IPS-18a (cell line): ENCODE results near the gene IFITM2.
"Not testable (repeated sequence)": the region's sequence is repeated elsewhere in the genome, so short reads cannot be mapped to it uniquely, and the experiment has no call there.

Source experiments
- H3K27ac ChIP-seq: one replicate; pipeline ENCODE4 v1.5.1; 2013; ENCODE audit warnings: low read length
- H3K27me3 ChIP-seq: one replicate; pipeline ENCODE4 v1.6.1; 2013; ENCODE audit warnings: mild to moderate bottlenecking, low read length; ENCODE audit not compliant: control insufficient read depth, insufficient read depth
- H3K36me3 ChIP-seq: one replicate; pipeline ENCODE4 v1.6.1; 2013; ENCODE audit warnings: low read depth, low read length; ENCODE audit not compliant: control insufficient read depth
- H3K4me1 ChIP-seq: one replicate; pipeline ENCODE4 v1.6.1; 2013; ENCODE audit warnings: low read depth, low read length; ENCODE audit not compliant: control insufficient read depth
- H3K4me3 ChIP-seq: one replicate; pipeline ENCODE4 v1.5.1; 2013; ENCODE audit warnings: low read length
- H3K9ac ChIP-seq: one replicate; pipeline ENCODE4 v1.6.1; 2013; ENCODE audit warnings: mild to moderate bottlenecking, low read length, moderate library complexity
- H3K9me3 ChIP-seq: one replicate; pipeline ENCODE4 v1.6.1; 2013; ENCODE audit warnings: low read depth, low read length; ENCODE audit not compliant: control insufficient read depth

IFITM2 gene

DNA sequence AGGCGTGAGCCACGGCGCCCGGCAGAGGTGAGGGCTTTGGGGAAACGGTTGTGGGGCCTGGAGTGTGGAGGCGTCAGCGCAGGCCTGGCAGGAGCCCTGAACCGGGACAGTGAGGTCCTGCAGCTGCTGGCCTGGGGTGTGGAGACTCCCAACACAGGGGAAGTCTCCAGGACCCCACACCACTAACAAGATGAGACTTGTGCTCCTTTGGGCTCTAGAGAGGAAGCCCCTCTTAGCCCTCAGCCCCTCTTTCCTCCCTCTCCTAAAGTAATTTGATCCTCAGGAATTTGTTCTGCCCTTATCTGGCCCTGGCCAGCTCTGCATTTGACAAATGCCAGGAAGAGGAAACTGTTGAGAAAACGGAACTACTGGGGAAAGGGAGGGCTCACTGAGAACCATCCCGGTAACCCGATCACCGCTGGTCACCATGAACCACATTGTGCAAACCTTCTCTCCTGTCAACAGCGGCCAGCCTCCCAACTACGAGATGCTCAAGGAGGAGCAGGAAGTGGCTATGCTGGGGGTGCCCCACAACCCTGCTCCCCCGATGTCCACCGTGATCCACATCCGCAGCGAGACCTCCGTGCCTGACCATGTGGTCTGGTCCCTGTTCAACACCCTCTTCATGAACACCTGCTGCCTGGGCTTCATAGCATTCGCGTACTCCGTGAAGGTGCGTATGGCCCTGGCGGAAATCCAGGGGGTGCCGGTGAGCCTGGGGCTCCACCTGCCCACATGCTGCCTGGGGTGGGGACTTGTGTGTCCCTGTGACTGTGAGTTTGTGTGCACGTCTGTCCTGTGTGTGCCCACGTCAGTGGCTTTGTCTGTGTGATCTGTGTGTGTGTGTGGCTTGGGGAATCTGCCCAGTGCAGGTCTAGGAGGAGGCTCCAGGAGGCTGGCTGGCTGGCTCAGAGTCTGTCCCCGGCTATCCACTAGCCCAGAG, at the start of gene IFITM2:
Gene IFITM2 (plus strand): TSS at position 51 of the 943 bp plus-strand sequence. CDS start 377 bp downstream, at position 428.
- not testable (repeated sequence) for H3K9me3 ChIP-seq, H3K36me3 ChIP-seq, H3K27me3 ChIP-seq, H3K27ac ChIP-seq
- peak within 1 kb of the TSS; percentile 37 for H3K9ac ChIP-seq
- H3K4me1 ChIP-seq = peaks cover 38% of the 10 kb centered on the region
- H3K4me3 ChIP-seq = peak within 1 kb of the TSS; percentile 70

DNA sequence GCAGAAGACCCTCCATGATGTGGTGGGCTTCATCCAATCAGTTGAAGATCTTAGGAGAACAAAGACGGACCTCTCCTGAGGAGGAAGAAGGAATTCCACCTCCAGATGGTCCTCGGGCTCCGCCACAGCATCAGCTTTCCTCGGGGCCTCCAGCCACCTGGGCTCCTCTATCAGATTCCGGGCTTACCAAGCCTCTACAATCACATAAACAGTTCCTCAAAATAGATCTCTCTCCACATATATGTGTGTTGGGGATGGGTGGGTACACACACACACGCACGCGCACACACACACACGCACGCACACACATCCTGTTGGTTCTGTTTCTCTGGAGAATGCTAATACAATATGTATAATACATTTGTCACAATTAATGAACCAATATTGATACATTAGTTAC, 48.2 kb upstream of the IFITM2 start:
- H3K9ac ChIP-seq = no peak overlapping the region
- no peaks in the 10 kb centered on the region for H3K27me3 ChIP-seq
- no peaks in the 10 kb centered on the region for H3K9me3 ChIP-seq
- no peak overlapping the region for H3K27ac ChIP-seq
- no peaks in the 10 kb centered on the region for H3K4me1 ChIP-seq
- H3K4me3 ChIP-seq = no peak overlapping the region
- H3K36me3 ChIP-seq = no peaks in the 10 kb centered on the region

DNA sequence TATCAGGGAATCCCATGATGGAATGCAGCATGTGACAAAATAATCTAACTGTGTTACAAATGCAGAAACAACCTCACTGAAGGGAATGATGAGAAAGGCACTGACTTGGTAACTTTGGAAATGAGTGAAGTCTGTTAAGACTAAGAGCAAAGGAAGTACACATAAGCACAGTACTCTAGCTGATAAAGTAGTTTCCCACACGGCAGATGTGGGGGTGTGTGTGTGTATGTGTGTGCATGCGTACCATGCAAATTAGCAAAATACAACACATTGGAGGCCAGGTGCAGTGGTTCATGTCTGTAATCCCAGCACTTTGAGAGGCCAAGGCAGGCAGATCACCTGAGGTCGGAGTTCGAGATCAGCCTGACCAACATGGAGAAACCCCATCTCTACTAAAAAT, 46.0 kb upstream of the IFITM2 start:
- no peaks in the 10 kb centered on the region for H3K27me3 ChIP-seq

DNA sequence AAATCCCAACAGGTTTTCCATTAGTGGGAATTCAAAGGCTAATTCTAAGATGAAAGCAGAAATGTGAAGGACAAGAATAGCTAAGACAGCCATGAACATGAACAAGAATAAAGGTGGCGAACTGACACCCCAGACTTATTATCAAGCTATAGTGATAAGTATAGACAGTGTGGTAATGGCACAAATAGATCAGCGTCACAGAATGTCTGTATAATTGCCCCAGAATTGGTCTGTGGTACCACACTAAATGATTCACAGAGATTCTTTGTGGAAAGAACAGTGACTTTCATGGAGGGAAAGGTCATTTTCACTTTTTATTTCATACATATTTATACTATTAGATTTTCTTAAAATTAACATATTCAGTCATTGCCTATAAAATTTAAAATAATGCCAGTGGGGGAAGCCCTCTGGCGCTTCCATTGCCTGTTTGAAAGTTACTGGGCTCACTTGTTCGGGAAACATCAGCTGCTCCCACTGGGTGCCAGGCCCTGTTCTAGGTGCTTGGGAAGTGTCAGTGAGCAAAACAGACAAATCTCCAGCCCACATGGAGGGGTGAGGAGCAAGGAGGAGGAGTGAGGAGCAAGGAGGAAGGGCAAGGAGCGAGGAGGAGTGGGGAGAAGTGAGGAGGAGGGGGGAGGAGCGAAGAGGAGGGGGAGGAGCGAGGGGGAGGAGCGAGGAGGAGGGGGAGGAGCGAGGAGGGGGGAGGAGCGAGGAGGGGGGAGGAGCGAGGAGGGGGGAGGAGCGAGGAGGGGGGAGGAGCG, 40.8 kb upstream of the IFITM2 start:
- peaks cover 9% of the 10 kb centered on the region for H3K4me1 ChIP-seq
- no peak overlapping the region for H3K4me3 ChIP-seq
- H3K9me3 ChIP-seq = no peaks in the 10 kb centered on the region
- no peak overlapping the region for H3K27ac ChIP-seq
- H3K9ac ChIP-seq = no peak overlapping the region
- H3K27me3 ChIP-seq = no peaks in the 10 kb centered on the region
- no peaks in the 10 kb centered on the region for H3K36me3 ChIP-seq

More for the DNA sequence above, 46.0 kb upstream of the IFITM2 start:
- H3K9me3 ChIP-seq = no peaks in the 10 kb centered on the region
- no peak overlapping the region for H3K4me3 ChIP-seq
- H3K4me1 ChIP-seq = no peaks in the 10 kb centered on the region
- no peak overlapping the region for H3K27ac ChIP-seq
- no peak overlapping the region for H3K9ac ChIP-seq
- no peaks in the 10 kb centered on the region for H3K36me3 ChIP-seq

DNA sequence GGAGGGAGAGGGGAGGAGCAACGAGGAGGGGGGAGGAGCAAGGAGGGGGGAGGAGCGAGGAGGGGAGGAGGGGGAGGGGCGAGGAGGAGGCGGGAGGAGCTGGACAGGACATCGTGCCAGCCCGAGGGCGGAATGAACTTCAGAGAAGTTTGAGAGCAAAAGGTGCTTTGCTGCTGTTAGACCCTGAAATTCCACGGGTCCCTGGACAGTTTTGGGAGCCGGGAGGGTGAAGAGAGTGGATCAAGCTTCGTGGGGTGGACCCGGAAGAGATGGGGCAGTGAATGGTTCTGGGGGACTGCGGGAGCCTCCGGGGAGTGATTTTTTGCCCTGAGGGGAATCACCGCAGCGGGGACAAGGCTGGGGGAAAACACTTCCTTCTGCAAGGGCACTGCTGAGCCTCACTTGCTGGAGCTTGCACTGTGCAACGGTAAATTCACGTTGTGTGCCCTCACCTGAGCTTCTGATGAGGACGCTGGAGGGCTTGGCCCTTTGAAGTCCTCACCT, 40.1 kb upstream of the IFITM2 start:
- Histone ChIP-seq H3K27me3 (no peaks in the 10 kb centered on the region), H3K9me3 (no peaks in the 10 kb centered on the region), H3K27ac (no peak overlapping the region), H3K4me1 (peaks cover 9% of the 10 kb centered on the region), H3K9ac (no peak overlapping the region), H3K36me3 (no peaks in the 10 kb centered on the region), H3K4me3 (no peak overlapping the region)

DNA sequence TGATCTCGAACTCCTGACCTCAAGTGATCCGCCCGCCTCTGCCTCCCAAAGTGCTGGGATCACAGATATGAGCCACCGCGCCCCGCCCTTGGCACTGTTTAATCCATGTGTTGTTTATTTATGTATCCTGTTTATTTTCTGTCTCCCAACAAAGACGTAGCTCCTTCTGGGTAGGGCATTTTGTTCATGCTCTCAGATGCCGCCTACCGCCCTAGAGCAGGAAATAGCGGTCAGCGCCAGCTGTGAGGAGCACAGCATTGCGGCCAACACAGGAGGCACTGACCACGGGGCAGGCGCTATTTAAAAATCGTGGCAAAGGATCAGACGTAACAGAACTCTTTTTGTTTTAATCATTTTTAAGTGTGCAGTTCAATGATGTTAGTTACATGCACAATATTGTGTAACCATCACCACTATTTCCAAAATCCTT, 38.9 kb upstream of the IFITM2 start:
- H3K27ac ChIP-seq, H3K27me3 ChIP-seq, H3K9me3 ChIP-seq, H3K36me3 ChIP-seq, H3K4me1 ChIP-seq: not testable (repeated sequence)
- H3K9ac ChIP-seq = peak overlapping the region; percentile 1
- peak overlapping the region; percentile 49 for H3K4me3 ChIP-seq

DNA sequence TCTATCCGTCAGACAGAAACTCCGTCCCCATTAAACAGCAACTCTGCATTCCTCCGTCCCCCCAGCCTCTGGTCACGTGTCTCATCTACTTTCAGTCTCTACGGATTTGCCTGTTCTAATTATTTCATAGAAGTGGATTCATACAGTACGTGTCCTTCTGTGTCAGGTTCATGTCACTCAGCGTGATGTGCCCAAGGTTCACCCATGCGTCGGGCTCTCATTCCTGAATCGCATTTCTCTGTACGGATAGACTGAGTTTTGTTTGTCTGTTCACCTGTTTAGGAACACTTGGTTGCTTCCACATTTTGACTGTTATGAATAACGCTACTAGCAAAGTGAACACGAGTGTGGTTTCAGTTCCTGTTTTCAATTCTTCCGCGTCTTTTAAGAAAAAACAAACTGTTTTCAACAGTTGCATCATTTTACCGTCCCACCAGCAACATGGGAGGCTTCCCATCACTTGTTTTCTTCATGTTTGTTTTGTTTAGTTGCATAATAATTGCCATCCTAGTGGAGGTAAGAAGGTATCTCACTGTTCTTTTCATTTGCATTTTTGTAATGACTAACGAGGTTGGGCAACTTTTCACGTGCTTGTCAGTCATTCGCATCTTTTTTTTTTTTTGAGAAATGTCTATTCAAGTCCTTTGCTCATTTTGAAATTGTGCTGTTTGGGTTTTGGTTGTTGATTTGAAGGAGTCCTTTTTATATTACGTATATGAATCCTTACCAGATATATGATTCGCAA, 38.3 kb upstream of the IFITM2 start:
- peak overlapping the region; percentile 49 for H3K4me3 ChIP-seq
- no peak overlapping the region for H3K27ac ChIP-seq
- no peaks in the 10 kb centered on the region for H3K27me3 ChIP-seq

DNA sequence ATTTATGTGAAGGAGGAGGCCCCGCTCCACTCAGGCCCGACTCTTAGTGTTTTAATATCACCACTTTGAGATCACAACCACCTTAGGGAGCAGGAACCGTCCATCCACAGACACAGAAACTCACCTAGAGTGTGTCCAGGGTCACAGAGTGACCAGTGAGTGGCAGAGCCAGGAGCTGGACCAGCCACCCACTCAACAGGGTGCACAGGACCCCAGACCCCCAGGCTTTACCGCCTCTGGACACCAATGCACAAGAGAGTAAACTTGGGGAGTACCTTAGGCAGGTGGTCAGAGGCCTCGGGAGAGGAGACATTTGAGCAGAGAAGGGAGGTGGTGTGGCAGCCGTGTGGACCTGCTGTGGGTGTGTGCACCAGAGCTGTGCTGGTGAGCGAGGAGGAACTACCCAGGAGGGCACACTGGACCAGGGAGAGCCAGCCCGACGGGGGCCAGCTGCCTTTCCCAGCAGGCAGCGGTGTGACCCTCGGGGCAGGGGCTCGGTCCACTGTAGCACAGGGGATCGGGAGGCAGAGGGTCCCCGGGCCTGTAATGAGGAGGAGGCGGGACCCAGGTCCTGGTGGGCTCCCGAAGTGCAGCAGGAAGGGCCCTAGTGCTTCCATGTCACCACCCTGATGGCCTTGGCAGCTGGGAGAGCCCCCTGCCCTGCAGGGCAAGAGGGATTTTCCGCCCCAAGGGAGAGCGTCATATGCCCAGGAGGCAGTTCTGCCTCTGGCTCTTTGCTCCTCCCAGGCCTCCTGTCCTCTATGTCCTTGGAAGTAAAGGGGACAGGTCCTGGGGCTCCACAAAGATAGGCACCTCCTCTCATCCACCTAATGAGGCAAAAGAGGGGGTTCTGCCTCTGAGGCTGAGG, 36.9 kb upstream of the IFITM2 start:
- Histone ChIP-seq H3K9me3 (no peaks in the 10 kb centered on the region), H3K9ac (no peak overlapping the region), H3K27me3 (no peaks in the 10 kb centered on the region), H3K27ac (no peak overlapping the region), H3K4me1 (peaks cover 14% of the 10 kb centered on the region), H3K4me3 (no peak overlapping the region), H3K36me3 (no peaks in the 10 kb centered on the region)

More for the DNA sequence above, 38.3 kb upstream of the IFITM2 start:
- no peaks in the 10 kb centered on the region for H3K36me3 ChIP-seq
- peaks cover 9% of the 10 kb centered on the region for H3K4me1 ChIP-seq
- H3K9me3 ChIP-seq = no peaks in the 10 kb centered on the region
- H3K9ac ChIP-seq = peak overlapping the region; percentile 1

DNA sequence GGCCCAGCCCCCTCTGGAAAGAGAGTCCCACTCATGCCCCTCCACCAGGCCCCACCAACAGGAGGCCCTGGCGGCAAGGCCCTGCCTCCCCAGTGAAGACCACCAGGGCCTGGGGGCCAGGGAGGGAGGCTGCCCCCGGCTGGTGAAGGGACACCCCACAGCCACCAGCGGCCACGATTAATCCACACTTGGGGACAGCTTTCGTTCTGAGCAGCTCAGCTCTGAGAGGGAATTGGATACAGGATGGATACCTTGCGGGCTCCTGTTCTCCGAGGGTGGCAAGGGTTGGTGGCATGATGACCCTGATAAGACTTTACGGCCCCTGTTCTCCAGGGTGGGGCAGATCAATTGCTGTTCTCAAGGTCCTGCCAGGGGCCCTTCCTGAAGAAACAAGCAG, 36.3 kb upstream of the IFITM2 start:
- Histone ChIP-seq H3K9ac (no peak overlapping the region), H3K36me3 (no peaks in the 10 kb centered on the region), H3K4me1 (peaks cover 14% of the 10 kb centered on the region), H3K27ac (no peak overlapping the region), H3K27me3 (no peaks in the 10 kb centered on the region), H3K4me3 (no peak overlapping the region), H3K9me3 (no peaks in the 10 kb centered on the region)

DNA sequence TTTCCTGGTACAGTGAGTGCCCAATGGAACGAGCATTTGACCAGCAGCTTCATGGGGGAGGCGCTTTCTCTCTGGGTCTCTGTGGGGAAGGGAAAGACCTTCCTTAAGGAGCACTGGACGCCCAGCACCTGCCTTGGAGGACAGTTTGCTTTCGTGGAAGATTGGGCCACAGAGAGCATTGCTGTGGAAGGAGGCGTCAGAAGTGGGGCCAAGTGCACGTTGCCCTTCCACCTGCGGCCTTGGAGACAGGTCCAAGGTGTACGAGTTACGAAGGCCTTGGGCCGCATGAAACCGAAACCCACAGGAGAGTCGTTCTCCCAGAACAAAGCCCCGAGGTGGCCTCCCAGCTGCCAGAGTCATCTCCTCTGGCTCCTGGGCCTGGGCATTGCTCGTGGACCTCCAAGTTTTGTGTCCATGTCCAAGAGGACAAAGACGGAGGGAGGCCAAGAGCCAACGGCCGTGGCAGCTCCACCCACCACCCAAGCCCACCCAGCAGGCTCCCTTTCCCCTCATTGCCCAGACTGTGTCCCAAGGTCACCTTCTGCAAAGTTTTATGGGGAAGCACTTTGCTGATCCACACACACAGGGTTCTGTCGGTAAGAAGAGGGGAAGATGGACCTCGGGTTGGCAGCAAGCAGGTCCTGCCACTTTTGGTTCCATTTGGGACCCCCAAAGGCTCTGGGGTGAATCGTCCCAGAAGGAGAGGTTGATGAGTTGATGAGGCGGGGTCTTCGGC, 35.3 kb upstream of the IFITM2 start:
- no peaks in the 10 kb centered on the region for H3K36me3 ChIP-seq
- H3K27ac ChIP-seq = no peak overlapping the region
- H3K27me3 ChIP-seq = no peaks in the 10 kb centered on the region
- no peak overlapping the region for H3K9ac ChIP-seq
- H3K9me3 ChIP-seq = no peaks in the 10 kb centered on the region
- H3K4me3 ChIP-seq = no peak overlapping the region
- H3K4me1 ChIP-seq = peaks cover 14% of the 10 kb centered on the region
